SK-N-SH (cell line): Measurements from ENCODE around the gene MAP4K1. TPM values are rescaled to one million over a fixed set of nuclear protein-coding genes. Genes with fewer than 3 reads are reported as not detected.

Experiments
- CTCF ChIA-PET: fragments of 300-600, 350-600 bp; formaldehyde crosslinking; extraction: SDS; loops from one replicate; lab custom pipeline; 2021; lab: Yijun Ruan, JAX
- POLR2A ChIA-PET: fragments of 350-600 bp; sonication (Branson Sonifier 250); formaldehyde crosslinking; extraction: SDS; loops from one replicate; lab custom pipeline; 2020; ENCODE audit warnings: antibody characterized with exemption, inconsistent platforms; lab: Yijun Ruan, JAX
- DNase-seq: peaks from one replicate; pipeline ENCODE4 v3.0.0; 2012
- H2AFZ ChIP-seq: fragments of 200-600 bp; sonication (generic); 2 replicates; pipeline ENCODE4 v1.8.1; 2016; ENCODE audit warnings: antibody characterized with exemption, mild to moderate bottlenecking, low read depth
- H3F3A ChIP-seq: fragments of 200-600 bp; sonication (generic); replicated peaks from 2 replicates; pipeline ENCODE3; 2016; ENCODE audit warnings: antibody characterized with exemption, mild to moderate bottlenecking; ENCODE audit not compliant: insufficient read depth
- H3K27ac ChIP-seq, 2 experiments: fragments of 200-500 bp in 1 of 2; fragments of 200-600 bp in 1 of 2; sonication (Bioruptor generic) in 1 of 2; sonication (generic), shearing (Covaris generic) in 1 of 2; 2 replicates each; pipeline versions ENCODE4 v1.5.1 to v1.6.1; 2014 to 2016; ENCODE audit warnings: low read depth in 2 of 2, inconsistent platforms in 1 of 2, low read length in 1 of 2, mild to moderate bottlenecking in 1 of 2, mixed read lengths in 1 of 2
- H3K27me3 ChIP-seq: fragments of 200-600 bp; sonication (generic), shearing (Covaris generic); 2 replicates; pipeline ENCODE4 v1.6.1; 2016; ENCODE audit warnings: mixed run types; ENCODE audit not compliant: insufficient read depth
- H3K36me3 ChIP-seq, 2 experiments: fragments of 200-500 bp in 1 of 2; fragments of 200-600 bp in 1 of 2; sonication (Bioruptor generic) in 1 of 2; sonication (generic) in 1 of 2; replicated peaks in 1 of 2; 2 replicates each; pipeline versions ENCODE3 to v1.5.1; 2014 to 2016; ENCODE audit warnings: low read length in 1 of 2, mild to moderate bottlenecking in 1 of 2; ENCODE audit not compliant: insufficient read depth in 2 of 2, control insufficient read depth in 1 of 2
- H3K4me1 ChIP-seq, 2 experiments: fragments of 200-500 bp in 1 of 2; fragments of 200-600 bp in 1 of 2; sonication (Bioruptor generic) in 1 of 2; sonication (generic), shearing (Covaris generic) in 1 of 2; 2 replicates each; pipeline versions ENCODE4 v1.5.1 to v1.6.1; 2014 to 2016; ENCODE audit warnings: low read depth in 1 of 2, low read length in 1 of 2, mixed run types in 1 of 2; ENCODE audit not compliant: insufficient read depth in 2 of 2, control insufficient read depth in 1 of 2
- H3K4me2 ChIP-seq: fragments of 200-600 bp; sonication (generic), shearing (Covaris generic); 2 replicates; pipeline ENCODE4 v1.6.1; 2017; ENCODE audit warnings: mixed run types
- H3K4me3 ChIP-seq, 2 experiments: fragments of 200-500 bp in 1 of 2; fragments of 200-600 bp in 1 of 2; sonication (Bioruptor generic) in 1 of 2; sonication (generic), shearing (Covaris generic) in 1 of 2; 2 replicates each; pipeline versions ENCODE4 v1.5.1 to v1.8.1; 2014 to 2016; ENCODE audit warnings: low read depth in 2 of 2, inconsistent platforms in 1 of 2, low read length in 1 of 2, mild to moderate bottlenecking in 1 of 2, mixed read lengths in 1 of 2, moderate library complexity in 1 of 2
- H3K79me2 ChIP-seq: fragments of 200-600 bp; sonication (generic); 2 replicates; pipeline ENCODE4 v1.8.1; 2017; ENCODE audit warnings: mild to moderate bottlenecking; ENCODE audit not compliant: insufficient read depth
- H3K9ac ChIP-seq: fragments of 200-600 bp; sonication (generic); 2 replicates; pipeline ENCODE4 v1.6.1; 2017; ENCODE audit warnings: mixed run types
- H3K9me2 ChIP-seq: fragments of 200-600 bp; sonication (generic); 2 replicates; pipeline ENCODE4 v1.6.1; 2017; ENCODE audit warnings: mixed run types
- H3K9me3 ChIP-seq: fragments of 200-600 bp; sonication (generic); 2 replicates; pipeline ENCODE4 v1.6.1; 2017; ENCODE audit warnings: mixed run types, mild to moderate bottlenecking, moderate library complexity
- H4K20me1 ChIP-seq: fragments of 200-600 bp; sonication (generic); 2 replicates; pipeline ENCODE4 v1.6.1; 2017; ENCODE audit warnings: mild to moderate bottlenecking, mixed run types; ENCODE audit not compliant: insufficient read depth
- FOSL2 ChIP-seq: IDR thresholded peaks from 2 replicates; pipeline ENCODE4 v1.4.0; 2012; ENCODE audit warnings: low read depth, mild to moderate bottlenecking, moderate library complexity, borderline replicate concordance
- FOXJ3 ChIP-seq: sonication (generic); formaldehyde crosslinking; IDR thresholded peaks from 2 replicates; pipeline ENCODE4 v1.5.1; 2020; ENCODE audit warnings: mild to moderate bottlenecking, missing genetic modification reagents
- GABPA ChIP-seq: IDR thresholded peaks from 2 replicates; pipeline ENCODE4 v1.4.0; 2012; ENCODE audit warnings: low read depth, mild to moderate bottlenecking
- MEF2A ChIP-seq: IDR thresholded peaks from 2 replicates; pipeline ENCODE4 v1.4.0; 2012; ENCODE audit warnings: low read depth, borderline replicate concordance
- NFIC ChIP-seq: IDR thresholded peaks from 2 replicates; pipeline ENCODE4 v1.4.0; 2012; ENCODE audit warnings: borderline replicate concordance
- NRF1 ChIP-seq: IDR thresholded peaks from 2 replicates; pipeline ENCODE4 v1.6.1; 2012; ENCODE audit warnings: low read depth, mild to moderate bottlenecking, low read length
- POLR2AphosphoS5 ChIP-seq: IDR thresholded peaks from 2 replicates; pipeline ENCODE4 v1.6.1; 2012; ENCODE audit warnings: low read depth, low read length
- RAD21 ChIP-seq: IDR thresholded peaks from 2 replicates; pipeline ENCODE4 v1.6.1; 2012; ENCODE audit warnings: mild to moderate bottlenecking, low read length
- RFX5 ChIP-seq: IDR thresholded peaks from 2 replicates; pipeline ENCODE4 v1.6.1; 2012; ENCODE audit warnings: mild to moderate bottlenecking, improper control_type of control experiment, low read length
- RXRA ChIP-seq: IDR thresholded peaks from 2 replicates; pipeline ENCODE4 v1.4.0; 2012; ENCODE audit warnings: low read depth, mild to moderate bottlenecking, borderline replicate concordance
- SIN3A ChIP-seq: IDR thresholded peaks from 2 replicates; pipeline ENCODE4 v1.6.1; 2012; ENCODE audit warnings: low read depth, mild to moderate bottlenecking, low read length, moderate library complexity, borderline replicate concordance
- TEAD4 ChIP-seq: IDR thresholded peaks from 2 replicates; pipeline ENCODE4 v1.4.0; 2012; ENCODE audit warnings: mild to moderate bottlenecking, borderline replicate concordance; ENCODE audit not compliant: insufficient read depth
- YY1 ChIP-seq: IDR thresholded peaks from 2 replicates; pipeline ENCODE4 v1.4.0; 2012; ENCODE audit warnings: low read depth, mild to moderate bottlenecking
- WGBS: methylation state at CpG from one replicate; pipeline ENCODE4 v1.1.6; 2017; ENCODE audit warnings: low lambda C conversion rate; 5-methylcytosine and 5-hydroxymethylcytosine counted together
- polyA plus RNA-seq, 3 experiments: library from polyadenylated mRNA; depleted of rRNA; stranded (reverse); fragments of >200 nt; gene quantifications; 2 replicates each; pipeline ENCODE4 v1.2.3, GENCODE V29; 2012
- TF ChIP-seq, protein P1 (sequence below): fragments of 150-350 bp; IDR thresholded peaks from 2 replicates; pipeline ENCODE4 v1.6.1; 2016; ENCODE audit warnings: mild to moderate bottlenecking, low read depth, low read length
- TF ChIP-seq, protein P2 (sequence below): IDR thresholded peaks from 2 replicates; pipeline ENCODE4 v1.6.1; 2012; ENCODE audit warnings: mild to moderate bottlenecking, low read depth, low read length, moderate library complexity
- TF ChIP-seq, protein P3 (sequence below): fragments of 200-600 bp; sonication (generic); IDR thresholded peaks from 2 replicates; pipeline ENCODE4 v1.6.1; 2017; ENCODE audit warnings: antibody characterized with exemption, mild to moderate bottlenecking, moderate library complexity
- TF ChIP-seq, protein P4 (sequence below): IDR thresholded peaks from 2 replicates; pipeline ENCODE4 v1.4.0; 2012; ENCODE audit warnings: low read depth
- TF ChIP-seq, protein P5 (sequence below): IDR thresholded peaks from 2 replicates; pipeline ENCODE4 v1.4.0; 2012; ENCODE audit warnings: low read depth, borderline replicate concordance

MAP4K1 gene
- polyA plus RNA-seq, 1 of the 3 experiments (the other 2 are of a cell fraction): 0.31 TPM

DNA sequence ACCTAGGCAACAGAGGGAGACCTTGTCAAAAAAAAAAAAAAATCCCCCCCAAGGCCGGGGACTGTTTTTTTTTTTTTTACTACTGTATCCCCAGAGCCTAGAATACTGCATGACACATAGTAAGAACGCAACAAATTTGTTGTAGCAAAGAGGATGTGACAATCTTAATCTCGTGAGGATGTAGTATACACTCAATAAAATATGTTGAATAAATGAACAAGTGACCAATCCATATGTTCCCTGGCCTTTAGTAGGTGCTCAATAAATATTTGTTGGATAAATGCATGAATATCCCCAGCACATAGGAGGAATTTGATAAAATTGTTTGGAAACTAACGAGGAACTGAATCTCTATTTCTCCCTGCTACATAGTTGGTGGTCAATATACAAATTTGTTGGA is 75.7 kb downstream of the MAP4K1 start:
- no peaks in the 10 kb centered on the region for H3K79me2 ChIP-seq
- H3K27me3 ChIP-seq: no peaks in the 10 kb centered on the region
- H3K9me3 ChIP-seq: no peaks in the 10 kb centered on the region
- H3K27ac ChIP-seq: no peak overlapping the region
- H3K36me3 ChIP-seq: no peaks in the 10 kb centered on the region
- WGBS: 52% methylated on average over 4 of the region's 4 CpGs
- no peaks in the 10 kb centered on the region for H4K20me1 ChIP-seq
- TF ChIP-seq NRF1 (no peak), NFIC (no peak), RXRA (no peak), MEF2A (no peak), POLR2AphosphoS5 (no peak), RFX5 (no peak), TEAD4 (no peak), SIN3A (no peak), FOSL2 (no peak), RAD21 (no peak), GABPA (no peak), FOXJ3 (CRISPR knock-in tag) (no peak), YY1 (no peak)
- TF ChIP-seq, protein P1, sequence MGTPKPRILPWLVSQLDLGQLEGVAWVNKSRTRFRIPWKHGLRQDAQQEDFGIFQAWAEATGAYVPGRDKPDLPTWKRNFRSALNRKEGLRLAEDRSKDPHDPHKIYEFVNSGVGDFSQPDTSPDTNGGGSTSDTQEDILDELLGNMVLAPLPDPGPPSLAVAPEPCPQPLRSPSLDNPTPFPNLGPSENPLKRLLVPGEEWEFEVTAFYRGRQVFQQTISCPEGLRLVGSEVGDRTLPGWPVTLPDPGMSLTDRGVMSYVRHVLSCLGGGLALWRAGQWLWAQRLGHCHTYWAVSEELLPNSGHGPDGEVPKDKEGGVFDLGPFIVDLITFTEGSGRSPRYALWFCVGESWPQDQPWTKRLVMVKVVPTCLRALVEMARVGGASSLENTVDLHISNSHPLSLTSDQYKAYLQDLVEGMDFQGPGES: no peak
- TF ChIP-seq, protein P2, sequence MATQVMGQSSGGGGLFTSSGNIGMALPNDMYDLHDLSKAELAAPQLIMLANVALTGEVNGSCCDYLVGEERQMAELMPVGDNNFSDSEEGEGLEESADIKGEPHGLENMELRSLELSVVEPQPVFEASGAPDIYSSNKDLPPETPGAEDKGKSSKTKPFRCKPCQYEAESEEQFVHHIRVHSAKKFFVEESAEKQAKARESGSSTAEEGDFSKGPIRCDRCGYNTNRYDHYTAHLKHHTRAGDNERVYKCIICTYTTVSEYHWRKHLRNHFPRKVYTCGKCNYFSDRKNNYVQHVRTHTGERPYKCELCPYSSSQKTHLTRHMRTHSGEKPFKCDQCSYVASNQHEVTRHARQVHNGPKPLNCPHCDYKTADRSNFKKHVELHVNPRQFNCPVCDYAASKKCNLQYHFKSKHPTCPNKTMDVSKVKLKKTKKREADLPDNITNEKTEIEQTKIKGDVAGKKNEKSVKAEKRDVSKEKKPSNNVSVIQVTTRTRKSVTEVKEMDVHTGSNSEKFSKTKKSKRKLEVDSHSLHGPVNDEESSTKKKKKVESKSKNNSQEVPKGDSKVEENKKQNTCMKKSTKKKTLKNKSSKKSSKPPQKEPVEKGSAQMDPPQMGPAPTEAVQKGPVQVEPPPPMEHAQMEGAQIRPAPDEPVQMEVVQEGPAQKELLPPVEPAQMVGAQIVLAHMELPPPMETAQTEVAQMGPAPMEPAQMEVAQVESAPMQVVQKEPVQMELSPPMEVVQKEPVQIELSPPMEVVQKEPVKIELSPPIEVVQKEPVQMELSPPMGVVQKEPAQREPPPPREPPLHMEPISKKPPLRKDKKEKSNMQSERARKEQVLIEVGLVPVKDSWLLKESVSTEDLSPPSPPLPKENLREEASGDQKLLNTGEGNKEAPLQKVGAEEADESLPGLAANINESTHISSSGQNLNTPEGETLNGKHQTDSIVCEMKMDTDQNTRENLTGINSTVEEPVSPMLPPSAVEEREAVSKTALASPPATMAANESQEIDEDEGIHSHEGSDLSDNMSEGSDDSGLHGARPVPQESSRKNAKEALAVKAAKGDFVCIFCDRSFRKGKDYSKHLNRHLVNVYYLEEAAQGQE: no peak
- TF ChIP-seq, protein P3, sequence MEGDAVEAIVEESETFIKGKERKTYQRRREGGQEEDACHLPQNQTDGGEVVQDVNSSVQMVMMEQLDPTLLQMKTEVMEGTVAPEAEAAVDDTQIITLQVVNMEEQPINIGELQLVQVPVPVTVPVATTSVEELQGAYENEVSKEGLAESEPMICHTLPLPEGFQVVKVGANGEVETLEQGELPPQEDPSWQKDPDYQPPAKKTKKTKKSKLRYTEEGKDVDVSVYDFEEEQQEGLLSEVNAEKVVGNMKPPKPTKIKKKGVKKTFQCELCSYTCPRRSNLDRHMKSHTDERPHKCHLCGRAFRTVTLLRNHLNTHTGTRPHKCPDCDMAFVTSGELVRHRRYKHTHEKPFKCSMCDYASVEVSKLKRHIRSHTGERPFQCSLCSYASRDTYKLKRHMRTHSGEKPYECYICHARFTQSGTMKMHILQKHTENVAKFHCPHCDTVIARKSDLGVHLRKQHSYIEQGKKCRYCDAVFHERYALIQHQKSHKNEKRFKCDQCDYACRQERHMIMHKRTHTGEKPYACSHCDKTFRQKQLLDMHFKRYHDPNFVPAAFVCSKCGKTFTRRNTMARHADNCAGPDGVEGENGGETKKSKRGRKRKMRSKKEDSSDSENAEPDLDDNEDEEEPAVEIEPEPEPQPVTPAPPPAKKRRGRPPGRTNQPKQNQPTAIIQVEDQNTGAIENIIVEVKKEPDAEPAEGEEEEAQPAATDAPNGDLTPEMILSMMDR: no peak
- TF ChIP-seq, protein P4, sequence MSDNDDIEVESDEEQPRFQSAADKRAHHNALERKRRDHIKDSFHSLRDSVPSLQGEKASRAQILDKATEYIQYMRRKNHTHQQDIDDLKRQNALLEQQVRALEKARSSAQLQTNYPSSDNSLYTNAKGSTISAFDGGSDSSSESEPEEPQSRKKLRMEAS: no peak
- TF ChIP-seq, protein P5, sequence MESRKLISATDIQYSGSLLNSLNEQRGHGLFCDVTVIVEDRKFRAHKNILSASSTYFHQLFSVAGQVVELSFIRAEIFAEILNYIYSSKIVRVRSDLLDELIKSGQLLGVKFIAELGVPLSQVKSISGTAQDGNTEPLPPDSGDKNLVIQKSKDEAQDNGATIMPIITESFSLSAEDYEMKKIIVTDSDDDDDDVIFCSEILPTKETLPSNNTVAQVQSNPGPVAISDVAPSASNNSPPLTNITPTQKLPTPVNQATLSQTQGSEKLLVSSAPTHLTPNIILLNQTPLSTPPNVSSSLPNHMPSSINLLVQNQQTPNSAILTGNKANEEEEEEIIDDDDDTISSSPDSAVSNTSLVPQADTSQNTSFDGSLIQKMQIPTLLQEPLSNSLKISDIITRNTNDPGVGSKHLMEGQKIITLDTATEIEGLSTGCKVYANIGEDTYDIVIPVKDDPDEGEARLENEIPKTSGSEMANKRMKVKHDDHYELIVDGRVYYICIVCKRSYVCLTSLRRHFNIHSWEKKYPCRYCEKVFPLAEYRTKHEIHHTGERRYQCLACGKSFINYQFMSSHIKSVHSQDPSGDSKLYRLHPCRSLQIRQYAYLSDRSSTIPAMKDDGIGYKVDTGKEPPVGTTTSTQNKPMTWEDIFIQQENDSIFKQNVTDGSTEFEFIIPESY: no peak
- no peaks in the 10 kb centered on the region for H3K9me2 ChIP-seq
- no peak overlapping the region for H3K9ac ChIP-seq
- no peak for DNase-seq
- CTCF ChIA-PET: interaction anchor here (0.9 to 1.7 kb wide), 2 partner anchors 26 to 93 kb away, joined by 3 to 5 read pairs; no protein-coding TSS in a partner anchor
- H3K4me2 ChIP-seq: no peak overlapping the region
- POLR2A ChIA-PET: no interaction called here
- H3K4me1 ChIP-seq: peaks cover 4 to 17% of the 10 kb centered on the region in 2 experiments; a peak in 2 of 4 replicates
- H3K4me3 ChIP-seq: no peak overlapping the region
- no peak overlapping the region for H2AFZ ChIP-seq
- H3F3A ChIP-seq: peaks cover 10% of the 10 kb centered on the region
